Peyer's patch (tissue), 4 donors: ENCODE data around the gene ABLIM1. TPM values are rescaled to one million over a fixed set of nuclear protein-coding genes. Genes with fewer than 3 reads are reported as not detected.

Experiments
- DNase-seq, 3 donors: peaks; one replicate each; pipeline ENCODE4 v3.0.0-alpha.2; 2017 to 2019
- H3K27ac ChIP-seq, 4 donors: fragments of 200-600 bp; sonication (generic); one replicate each; pipeline ENCODE4 v1.5.1; 2016 to 2019
- H3K27me3 ChIP-seq, 2 donors: fragments of 200-600 bp; sonication (generic); one replicate each; pipeline ENCODE4 v1.5.1; 2019
- H3K36me3 ChIP-seq, 3 donors: fragments of 200-600 bp; sonication (generic); one replicate each; pipeline ENCODE4 v1.5.1; 2016 to 2019
- H3K4me1 ChIP-seq, 4 donors: fragments of 200-600 bp; sonication (generic); one replicate each; pipeline ENCODE4 v1.5.1; 2016 to 2019
- H3K4me3 ChIP-seq, 4 donors: fragments of 200-600 bp; sonication (generic); 1 replicate in 3 of 4; 2 replicates in 1 of 4; pipeline ENCODE4 v1.5.1; 2016 to 2019; ENCODE audit warnings: mild to moderate bottlenecking in 1 of 4
- H3K9me3 ChIP-seq, 4 donors: fragments of 200-600 bp; sonication (generic); one replicate each; pipeline ENCODE4 v1.5.1; 2016 to 2019; ENCODE audit warnings: mild to moderate bottlenecking in 1 of 4
- POLR2A ChIP-seq, 2 donors: fragments of 450-650 bp; IDR thresholded peaks; one replicate each; pipeline ENCODE4 v1.5.1; 2017; ENCODE audit warnings: antibody characterized with exemption in 2 of 2, mild to moderate bottlenecking in 2 of 2, moderate library complexity in 2 of 2
- total RNA-seq, 4 donors: library from RNA; depleted of rRNA; stranded (reverse); fragments of >200 nt; gene quantifications; one replicate each; pipeline ENCODE4 v1.1.0, GENCODE V29; 2016
- TF ChIP-seq, protein P1 (sequence below), 6 experiments: fragments of 450-650 bp in 4 of 6; fragments of 200-600 bp in 2 of 6; sonication (generic) in 1 of 6; IDR thresholded peaks; one replicate each; pipeline ENCODE4 v1.5.1; 2017 to 2019; ENCODE audit warnings: antibody characterized with exemption in 6 of 6, mild to moderate bottlenecking in 3 of 6, moderate library complexity in 1 of 6

The ABLIM1 gene
- total RNA-seq, 4 donors from 2014 or later, result 91.6 to 145 (median 121) TPM

DNA sequence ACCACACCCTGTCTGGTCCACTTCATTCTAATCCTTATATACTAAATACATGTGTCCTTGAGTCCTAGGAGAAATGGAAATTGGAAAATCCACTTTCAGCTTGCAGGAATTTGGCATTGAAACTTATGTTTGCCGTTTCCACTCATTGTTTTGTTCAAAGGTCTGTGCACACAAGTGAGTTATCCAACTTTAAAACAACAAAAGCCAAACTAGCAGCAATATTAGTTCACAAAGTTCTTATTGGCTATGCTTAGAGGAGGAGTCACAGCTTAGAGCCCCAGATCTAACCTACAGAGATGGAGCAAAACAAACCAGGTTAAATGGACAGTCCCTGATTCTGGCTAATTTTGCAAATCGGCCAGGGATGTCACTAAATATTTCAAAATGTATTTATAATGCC, 209.2 kb downstream of the ABLIM1 start:
- H3K9me3 ChIP-seq, result no peaks in the 10 kb centered on the region
- H3K4me3 ChIP-seq, result no peak overlapping the region
- TF ChIP-seq POLR2A (IDR thresholded peaks at IDR 0.05), result no peak
- TF ChIP-seq, protein P1, sequence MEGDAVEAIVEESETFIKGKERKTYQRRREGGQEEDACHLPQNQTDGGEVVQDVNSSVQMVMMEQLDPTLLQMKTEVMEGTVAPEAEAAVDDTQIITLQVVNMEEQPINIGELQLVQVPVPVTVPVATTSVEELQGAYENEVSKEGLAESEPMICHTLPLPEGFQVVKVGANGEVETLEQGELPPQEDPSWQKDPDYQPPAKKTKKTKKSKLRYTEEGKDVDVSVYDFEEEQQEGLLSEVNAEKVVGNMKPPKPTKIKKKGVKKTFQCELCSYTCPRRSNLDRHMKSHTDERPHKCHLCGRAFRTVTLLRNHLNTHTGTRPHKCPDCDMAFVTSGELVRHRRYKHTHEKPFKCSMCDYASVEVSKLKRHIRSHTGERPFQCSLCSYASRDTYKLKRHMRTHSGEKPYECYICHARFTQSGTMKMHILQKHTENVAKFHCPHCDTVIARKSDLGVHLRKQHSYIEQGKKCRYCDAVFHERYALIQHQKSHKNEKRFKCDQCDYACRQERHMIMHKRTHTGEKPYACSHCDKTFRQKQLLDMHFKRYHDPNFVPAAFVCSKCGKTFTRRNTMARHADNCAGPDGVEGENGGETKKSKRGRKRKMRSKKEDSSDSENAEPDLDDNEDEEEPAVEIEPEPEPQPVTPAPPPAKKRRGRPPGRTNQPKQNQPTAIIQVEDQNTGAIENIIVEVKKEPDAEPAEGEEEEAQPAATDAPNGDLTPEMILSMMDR (IDR thresholded peaks at IDR 0.05), result no peak
- no peaks in the 10 kb centered on the region for H3K4me1 ChIP-seq
- no peak for DNase-seq
- no peak overlapping the region for H3K27ac ChIP-seq
- H3K27me3 ChIP-seq, result no peaks in the 10 kb centered on the region
- peaks cover 0 to 39% (median 0%) of the 10 kb centered on the region in 3 donors for H3K36me3 ChIP-seq

GRCh38 chr10:114445332-114445731, 212.7 kb downstream of the ABLIM1 start:
- no peaks in the 10 kb centered on the region for H3K9me3 ChIP-seq
- no peak overlapping the region for H3K27ac ChIP-seq
- TF ChIP-seq, protein P1 (IDR thresholded peaks at IDR 0.05), result no peak
- TF ChIP-seq POLR2A (IDR thresholded peaks at IDR 0.05), result no peak
- no peaks in the 10 kb centered on the region for H3K4me1 ChIP-seq
- no peak for DNase-seq
- H3K4me3 ChIP-seq, result no peak overlapping the region
- H3K36me3 ChIP-seq, result peaks cover 0 to 55% (median 0%) of the 10 kb centered on the region in 3 donors
- no peaks in the 10 kb centered on the region for H3K27me3 ChIP-seq

- Histone ChIP-seq H3K27ac (no peak overlapping the region), H3K4me1 (no peaks in the 10 kb centered on the region), H3K27me3 (no peaks in the 10 kb centered on the region), H3K36me3 (peaks cover 0 to 61% (median 0%) of the 10 kb centered on the region in 3 donors), H3K9me3 (no peaks in the 10 kb centered on the region), H3K4me3 (no peak overlapping the region)
- no peak for DNase-seq
- TF ChIP-seq, protein P1 (IDR thresholded peaks at IDR 0.05), result no peak
- no peak for TF ChIP-seq POLR2A (IDR thresholded peaks at IDR 0.05)
Measured at GRCh38 chr10:114444819-114445218, 213.3 kb downstream of the ABLIM1 start.

DNA sequence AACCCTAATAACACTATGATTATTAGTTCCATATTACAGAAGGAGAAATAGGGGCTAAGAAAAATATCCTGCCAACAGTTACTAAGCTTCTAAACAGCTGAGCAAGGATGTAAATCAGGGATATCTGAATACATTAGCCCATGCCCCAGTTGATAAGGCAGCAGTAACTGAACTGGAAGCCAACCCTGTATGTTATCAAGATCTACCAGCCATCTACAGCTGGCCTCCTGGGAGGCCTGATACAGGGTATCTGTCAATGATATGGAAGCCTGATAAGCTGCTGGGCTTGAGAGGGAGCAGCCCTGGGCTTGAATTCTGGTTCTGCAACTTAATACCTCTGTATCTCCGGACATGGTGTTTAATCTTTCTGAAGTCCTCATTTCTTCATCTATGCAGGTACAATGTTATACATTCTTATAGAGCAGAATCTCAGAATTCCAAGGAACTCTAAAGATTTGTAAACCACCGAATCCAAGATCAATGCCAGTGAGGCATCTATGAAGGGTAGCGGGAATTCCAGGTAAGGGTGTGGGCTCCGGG, 215.9 kb downstream of the ABLIM1 start:
- H3K4me3 ChIP-seq, result no peak overlapping the region
- no peaks in the 10 kb centered on the region for H3K9me3 ChIP-seq
- no peak overlapping the region for H3K27ac ChIP-seq
- TF ChIP-seq, protein P1 (IDR thresholded peaks at IDR 0.05), result no peak
- no peak for TF ChIP-seq POLR2A (IDR thresholded peaks at IDR 0.05)
- H3K27me3 ChIP-seq, result no peaks in the 10 kb centered on the region
- peaks cover 0 to 69% (median 0%) of the 10 kb centered on the region in 3 donors for H3K36me3 ChIP-seq
- no peak for DNase-seq
- no peaks in the 10 kb centered on the region for H3K4me1 ChIP-seq

DNA sequence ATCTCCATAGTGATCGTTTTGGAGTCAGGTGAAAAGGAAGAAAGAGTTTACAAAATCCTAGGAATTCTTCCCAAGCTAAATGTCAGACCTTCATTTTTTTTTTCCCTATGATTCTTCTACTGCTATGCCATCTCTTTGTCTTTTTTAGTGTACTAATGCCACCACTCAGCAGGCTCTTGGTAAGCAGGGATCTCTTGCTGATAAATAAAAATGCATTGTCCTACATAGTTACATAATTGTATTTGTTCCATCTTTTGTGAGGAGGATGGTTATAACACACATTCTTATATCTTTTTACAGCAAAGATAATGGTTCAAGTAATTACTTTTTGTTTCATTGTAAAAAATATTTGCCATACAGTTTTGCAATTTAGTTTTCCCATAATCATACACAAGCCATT, 217.0 kb downstream of the ABLIM1 start:
- Histone ChIP-seq H3K4me1 (no peaks in the 10 kb centered on the region), H3K27ac (no peak overlapping the region), H3K4me3 (no peak overlapping the region), H3K36me3 (peaks cover 0 to 77% (median 0%) of the 10 kb centered on the region in 3 donors), H3K27me3 (no peaks in the 10 kb centered on the region), H3K9me3 (no peaks in the 10 kb centered on the region)
- no peak for DNase-seq
- TF ChIP-seq, protein P1 (IDR thresholded peaks at IDR 0.05), result no peak
- TF ChIP-seq POLR2A (IDR thresholded peaks at IDR 0.05), result no peak
